Measurements from ENCODE around the gene RANBP17.

RANBP17 gene

DNA sequence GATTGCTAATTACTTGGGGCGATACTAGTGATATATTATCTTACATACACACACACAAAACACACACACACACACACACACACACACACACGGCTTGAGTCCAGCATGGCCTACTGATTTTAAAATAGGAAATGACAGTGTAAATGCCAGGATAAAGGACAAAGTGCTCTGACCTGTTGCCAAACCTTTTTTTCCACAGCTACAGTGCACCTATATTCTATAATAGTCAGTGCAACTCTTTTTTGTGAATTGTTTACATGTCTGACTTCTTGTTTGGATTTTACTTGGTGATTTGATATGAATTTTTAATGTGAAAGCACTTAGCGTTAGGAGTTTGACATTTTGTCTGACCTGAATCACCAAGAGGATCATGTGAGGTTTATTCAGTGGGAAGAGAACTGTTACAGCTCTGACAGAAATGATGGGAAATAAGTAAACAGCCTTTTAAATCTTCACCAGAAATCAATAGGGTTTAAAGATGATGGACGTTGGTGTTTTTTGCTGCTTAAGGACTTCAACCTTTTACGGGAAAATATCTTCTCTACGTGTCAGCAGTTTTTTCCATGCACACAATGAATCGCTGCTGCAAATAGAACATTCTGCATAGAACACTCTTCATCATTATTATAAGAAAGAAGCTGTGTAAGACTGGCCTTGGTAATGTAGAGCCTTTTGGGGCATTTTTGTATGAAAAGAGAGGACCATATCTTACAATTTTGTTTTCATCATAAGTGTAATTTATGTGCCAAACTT lies 218.5 kb downstream of the RANBP17 start:
- DNase-seq (ENCODE audit: low read depth in 1 of 2, low spot score in 1 of 2), result no peak

DNA sequence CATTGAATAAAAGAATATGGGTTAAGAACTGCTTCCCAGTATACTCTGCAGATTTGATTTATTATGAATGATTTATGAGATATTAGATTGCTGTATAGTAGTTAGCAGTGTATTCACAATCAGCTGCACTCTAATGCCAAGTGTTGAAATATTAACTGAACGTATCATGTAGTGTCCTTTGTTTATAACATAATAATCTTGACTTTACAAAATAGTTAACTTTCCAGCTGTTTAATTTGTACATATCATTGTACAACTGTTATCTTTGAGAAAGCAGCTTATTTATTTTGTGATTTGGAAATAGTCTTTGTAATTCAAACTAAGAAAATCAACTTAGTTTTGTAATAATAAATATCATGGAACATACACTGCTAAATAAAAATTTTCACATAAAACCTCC lies 219.5 kb downstream of the RANBP17 start:
- DNase-seq (ENCODE audit: low read depth in 1 of 2, low spot score in 1 of 2), result no peak

DNA sequence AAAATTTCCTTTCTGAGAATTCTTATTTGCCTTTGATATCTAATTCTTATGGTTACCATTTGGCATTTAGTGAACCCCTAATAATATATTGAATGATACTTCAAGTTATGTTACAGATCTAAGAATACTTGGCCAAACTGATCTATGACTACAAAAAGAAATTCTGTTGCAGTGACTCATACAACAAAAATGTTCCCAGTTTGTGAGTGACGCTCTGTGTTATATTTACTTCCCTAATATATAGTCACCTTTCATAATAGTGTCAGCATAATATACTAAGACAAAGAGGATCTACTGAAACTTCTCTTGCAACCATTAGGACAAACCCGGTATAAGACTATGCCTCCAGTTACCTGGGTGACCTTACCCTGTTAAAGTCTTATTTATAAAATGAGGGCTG lies 230.4 kb downstream of the RANBP17 start:
- DNase-seq (ENCODE audit: low read depth in 1 of 2, low spot score in 1 of 2), result no peak

DNA sequence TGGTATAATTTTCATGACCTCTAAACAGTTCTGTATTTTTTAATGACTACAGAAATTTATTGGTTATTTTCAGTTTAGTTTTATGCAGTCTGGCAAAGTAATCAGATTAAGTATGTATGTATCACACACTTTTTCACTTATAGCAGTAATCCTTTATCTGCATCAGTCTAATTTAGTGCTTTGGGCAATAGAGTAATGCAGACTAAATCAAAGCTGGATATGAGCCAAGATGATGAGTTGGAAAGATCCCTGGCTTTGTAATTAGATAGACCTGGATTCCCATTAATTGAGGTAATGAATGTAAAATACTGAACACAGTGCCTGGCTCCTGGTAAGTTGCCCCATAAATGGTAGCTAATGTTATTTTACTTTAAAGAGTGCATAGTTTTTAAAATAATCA lies 231.8 kb downstream of the RANBP17 start:
- no peak for DNase-seq (ENCODE audit: low read depth in 1 of 2, low spot score in 1 of 2)

DNA sequence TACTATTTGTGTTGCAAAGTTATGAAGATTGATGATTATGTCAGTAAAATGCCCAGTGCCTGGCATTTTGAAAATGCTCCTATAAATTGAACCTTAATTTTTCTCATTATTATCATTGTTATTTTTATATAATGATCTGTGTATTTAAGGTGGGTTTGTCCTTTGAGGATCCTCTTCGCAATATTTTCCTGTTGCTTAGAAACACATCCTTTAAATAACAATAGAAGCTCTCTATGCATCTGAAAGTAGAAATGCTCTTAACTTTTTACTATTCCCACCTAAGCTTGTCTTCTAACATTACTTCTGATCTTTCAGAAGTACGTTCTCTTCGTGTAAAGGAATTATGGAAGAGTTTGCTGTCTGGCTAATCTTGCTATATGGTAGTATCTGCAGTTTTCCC lies 232.5 kb downstream of the RANBP17 start:
- no peak for DNase-seq (ENCODE audit: low read depth in 1 of 2, low spot score in 1 of 2)

DNA sequence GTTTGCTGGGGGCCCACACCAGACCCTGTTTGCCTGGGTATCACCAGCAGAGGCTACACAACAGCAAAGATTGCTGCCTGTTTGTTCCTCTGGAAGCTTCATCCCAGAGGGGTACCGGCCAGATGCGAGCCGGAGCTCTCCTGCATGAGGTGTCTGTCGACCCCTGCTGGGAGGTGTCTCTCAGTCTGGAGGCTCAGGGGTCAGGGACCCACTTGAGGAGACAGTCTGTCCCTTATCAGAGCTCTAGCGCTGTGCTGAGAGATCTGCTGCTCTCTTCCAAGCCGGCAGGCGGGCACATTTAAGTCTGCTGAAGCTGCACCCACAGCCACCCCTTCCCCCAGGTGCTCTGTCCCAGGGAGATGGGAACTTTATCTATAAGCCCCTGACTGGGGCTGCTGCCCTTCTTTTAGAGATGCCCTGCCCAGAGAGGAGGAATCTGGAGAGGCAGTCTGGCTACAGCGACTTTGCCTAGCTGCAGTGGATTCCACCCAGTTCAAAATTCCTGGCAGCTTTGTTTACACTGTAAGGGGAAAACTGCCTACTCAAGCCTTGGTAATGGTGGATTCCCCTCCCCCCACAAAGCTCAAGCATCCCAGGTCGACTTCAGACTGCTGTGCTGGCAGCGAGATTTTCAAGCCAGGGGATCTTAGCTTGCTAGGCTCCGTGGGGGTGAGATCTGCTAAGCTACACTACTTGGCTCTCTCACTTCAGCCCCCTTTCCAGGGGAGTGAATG lies 241.2 kb downstream of the RANBP17 start:
- DNase-seq (ENCODE audit: low read depth in 1 of 2, low spot score in 1 of 2), result no peak

DNA sequence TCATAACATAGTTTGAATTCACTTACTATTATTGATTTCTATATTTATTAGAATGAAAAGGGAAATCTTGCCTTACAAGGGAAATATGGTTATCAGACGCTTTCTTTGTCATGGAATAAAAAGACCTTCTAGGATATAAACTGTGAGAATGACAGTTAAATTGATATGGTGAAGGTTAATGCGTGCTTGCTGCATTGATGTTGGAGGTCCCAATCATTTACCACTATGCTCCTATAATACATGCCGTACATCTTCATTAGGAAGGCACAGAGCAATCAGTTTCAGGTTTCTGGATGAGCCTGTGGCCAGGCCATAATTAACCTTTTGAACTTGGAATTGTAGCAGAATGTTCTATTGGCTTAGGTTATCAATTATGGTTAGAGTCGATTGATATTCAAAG lies 245.9 kb downstream of the RANBP17 start:
- DNase-seq (ENCODE audit: low read depth in 1 of 2, low spot score in 1 of 2), result no peak

DNA sequence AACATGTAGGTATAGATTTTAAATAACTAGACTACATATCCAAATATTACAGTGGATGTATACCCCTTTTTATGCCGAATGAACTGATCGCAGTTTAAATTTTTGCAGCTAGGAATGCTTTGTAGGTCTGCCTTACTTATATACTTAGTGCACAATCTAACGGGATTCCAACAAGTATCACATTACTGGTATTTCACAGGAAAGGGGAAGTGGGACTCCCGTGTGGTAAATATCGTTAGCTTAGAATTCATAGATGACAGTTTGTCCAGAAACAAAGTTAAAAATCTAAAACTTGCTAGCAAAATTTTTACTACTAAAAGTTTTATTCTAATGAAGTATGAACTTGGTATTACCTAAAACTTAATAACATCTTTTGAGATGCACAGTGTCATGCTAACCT lies 253.7 kb downstream of the RANBP17 start:
- DNase-seq (ENCODE audit: low read depth in 1 of 2, low spot score in 1 of 2), result no peak

DNA sequence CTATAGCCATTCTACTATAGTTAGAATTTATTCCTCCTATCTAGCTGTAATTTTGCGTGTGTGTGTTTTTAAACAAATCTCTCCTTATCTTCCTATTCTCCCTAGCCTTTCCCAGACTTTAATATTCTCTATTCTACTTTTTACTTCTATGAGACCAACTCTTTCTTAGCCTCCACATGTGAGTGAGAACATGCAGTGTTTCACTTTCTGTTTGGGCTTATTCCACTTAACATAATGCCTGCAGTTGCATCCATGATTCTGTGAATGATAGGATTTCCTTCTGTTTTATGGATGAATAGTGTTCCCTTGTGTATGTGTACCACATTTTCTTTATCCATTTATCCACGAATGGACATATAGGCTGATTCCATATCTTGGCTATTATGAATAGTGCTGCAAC lies 254.9 kb downstream of the RANBP17 start:
- DNase-seq (ENCODE audit: low read depth in 1 of 2, low spot score in 1 of 2), result no peak

DNA sequence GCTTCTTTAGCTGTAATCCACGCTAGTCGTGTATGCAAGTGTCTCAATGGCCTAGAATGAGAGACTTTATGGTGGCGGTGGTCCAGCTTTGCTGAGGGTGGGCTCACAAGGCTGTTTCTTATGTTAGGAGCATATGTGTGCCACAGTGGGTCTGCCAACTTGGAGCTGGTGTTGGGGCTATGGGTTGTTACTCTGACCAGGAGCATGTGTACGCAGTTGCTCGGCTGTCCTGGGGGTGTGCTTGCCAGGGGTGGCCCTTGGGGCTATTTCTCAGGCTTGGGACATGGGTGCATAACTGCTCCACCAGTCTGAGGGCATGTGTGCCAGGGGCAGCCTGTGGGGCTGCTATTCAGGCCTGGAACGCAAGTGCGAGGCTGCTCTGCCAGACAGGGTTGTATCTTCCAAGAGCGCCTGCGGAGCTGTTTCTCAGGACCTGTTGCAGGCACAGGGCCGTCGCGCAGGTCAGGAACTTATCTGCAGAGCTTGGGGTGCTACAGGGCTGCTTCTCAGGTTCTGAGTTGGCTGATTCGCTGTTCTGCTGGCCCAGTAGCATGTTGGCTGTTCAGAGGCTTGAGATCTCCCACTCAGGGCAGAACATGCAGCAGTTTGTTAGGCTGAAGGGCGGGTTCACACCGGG lies 259.3 kb downstream of the RANBP17 start:
- no peak for DNase-seq (ENCODE audit: low read depth in 1 of 2, low spot score in 1 of 2)

DNA sequence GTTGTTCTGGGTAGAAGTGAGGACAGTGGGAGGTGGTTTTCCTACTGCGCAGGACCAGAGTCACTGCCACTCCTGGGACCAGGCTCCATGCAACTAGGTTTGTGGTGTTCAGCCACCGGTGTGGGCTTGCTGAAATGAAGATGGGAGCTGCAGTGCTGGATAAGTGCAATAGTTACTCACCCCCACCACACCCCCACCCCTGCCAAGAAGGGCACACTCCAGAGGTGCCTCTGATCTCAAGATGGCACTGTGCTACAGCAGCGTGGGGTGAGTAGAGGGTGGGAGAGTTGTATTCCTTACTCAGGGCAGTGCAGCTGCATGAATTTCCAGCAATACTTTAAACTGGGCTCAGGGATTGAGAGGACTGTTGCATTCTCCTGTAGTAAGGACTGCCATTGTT lies 259.8 kb downstream of the RANBP17 start:
- DNase-seq (ENCODE audit: low read depth in 1 of 2, low spot score in 1 of 2), result no peak

DNA sequence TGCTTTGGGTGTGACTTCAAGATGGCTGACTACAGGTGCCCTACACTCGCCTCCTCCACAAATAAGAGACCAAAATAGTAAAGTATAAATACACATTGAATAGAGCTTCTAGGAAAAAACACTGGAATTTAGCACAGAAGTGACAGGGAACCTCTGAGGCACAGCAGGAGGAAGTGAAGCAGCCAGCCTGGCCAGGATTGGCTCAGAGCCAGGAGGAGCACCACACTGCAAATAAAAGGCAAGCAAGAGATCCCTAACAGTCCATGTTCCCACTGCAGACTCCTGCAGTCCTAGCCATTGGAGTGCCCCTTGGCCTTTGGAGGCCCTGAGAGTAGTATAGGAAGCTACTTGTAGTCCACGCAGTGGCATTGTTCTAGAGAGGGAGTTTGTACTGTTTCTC lies 260.6 kb downstream of the RANBP17 start:
- DNase-seq (ENCODE audit: low read depth in 1 of 2, low spot score in 1 of 2), result no peak

DNA sequence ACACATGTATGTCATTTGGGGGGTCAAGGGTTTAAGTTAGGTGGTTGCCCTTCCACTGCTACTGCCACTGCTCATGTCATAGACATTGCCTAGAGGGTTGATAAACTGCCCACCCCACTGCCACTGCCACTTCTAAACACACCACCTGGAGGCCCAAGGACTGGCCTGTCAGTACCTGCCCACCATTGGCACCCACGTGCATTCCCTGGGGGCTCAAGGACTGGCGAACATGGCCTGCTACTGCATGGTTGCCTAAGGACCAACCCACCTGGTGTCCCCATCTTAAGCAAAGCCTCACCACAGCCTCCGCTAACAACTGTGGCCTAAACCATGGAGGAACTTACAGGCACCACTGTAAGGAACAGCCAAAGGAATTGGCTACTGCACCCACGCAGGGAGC lies 261.6 kb downstream of the RANBP17 start:
- no peak for DNase-seq (ENCODE audit: low read depth in 1 of 2, low spot score in 1 of 2)

DNA sequence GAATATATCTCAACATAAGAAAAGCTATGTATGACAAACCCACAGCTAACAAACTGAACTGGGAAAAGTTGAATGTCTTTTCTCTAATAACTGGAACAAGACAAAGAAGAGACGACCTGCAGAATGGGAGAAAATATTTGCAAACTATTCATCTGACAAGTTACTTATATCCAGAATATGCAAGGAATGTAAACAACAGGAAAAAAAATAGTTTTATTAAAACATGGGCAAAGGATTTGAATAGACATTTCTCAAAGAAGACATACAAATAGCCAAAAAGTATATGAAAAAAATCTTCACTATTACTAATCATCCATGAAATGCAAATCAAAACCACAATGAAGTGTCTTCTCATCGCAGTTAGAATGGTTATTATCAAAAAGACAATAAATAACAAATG lies 265.5 kb downstream of the RANBP17 start:
- DNase-seq (ENCODE audit: low read depth in 1 of 2, low spot score in 1 of 2), result no peak

DNA sequence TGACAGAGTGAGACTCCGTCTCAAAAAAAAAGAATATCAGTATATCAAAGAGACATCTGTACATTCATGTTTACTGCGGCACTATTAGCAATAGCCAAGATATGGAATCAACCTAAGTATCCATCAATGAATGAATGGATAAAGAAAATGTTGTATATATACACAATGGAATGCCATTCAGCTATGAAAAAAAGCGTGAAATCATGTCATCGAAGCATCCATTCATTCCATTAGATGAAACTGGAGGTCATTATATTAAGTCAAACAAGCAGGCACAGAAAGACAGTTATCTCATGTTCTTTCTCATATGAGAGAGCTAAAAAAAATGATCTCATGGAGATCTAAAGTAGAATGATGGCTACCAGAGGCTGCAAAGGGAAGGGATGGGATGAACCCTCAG lies 266.3 kb downstream of the RANBP17 start:
- DNase-seq (ENCODE audit: low read depth in 1 of 2, low spot score in 1 of 2), result no peak

DNA sequence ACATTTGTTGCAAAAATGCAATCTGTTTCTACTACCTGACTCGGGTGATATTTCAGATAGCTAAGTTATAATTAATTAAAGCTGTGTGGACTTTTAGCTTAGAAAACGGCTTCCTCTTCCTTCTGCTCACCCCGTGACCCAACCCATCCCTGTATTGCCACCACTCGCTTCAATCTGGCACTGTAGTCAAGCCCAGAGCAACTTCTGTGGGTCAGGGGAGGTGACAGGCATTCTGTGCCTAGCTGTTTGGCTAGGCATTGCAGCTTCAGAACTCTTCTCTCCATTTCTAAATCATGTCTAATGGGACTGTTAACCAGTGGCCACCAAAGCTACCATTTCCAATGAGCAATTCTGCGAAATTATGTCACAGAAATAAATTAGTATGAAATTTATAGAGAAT lies 267.5 kb downstream of the RANBP17 start:
- DNase-seq (ENCODE audit: low read depth in 1 of 2, low spot score in 1 of 2), result no peak

DNA sequence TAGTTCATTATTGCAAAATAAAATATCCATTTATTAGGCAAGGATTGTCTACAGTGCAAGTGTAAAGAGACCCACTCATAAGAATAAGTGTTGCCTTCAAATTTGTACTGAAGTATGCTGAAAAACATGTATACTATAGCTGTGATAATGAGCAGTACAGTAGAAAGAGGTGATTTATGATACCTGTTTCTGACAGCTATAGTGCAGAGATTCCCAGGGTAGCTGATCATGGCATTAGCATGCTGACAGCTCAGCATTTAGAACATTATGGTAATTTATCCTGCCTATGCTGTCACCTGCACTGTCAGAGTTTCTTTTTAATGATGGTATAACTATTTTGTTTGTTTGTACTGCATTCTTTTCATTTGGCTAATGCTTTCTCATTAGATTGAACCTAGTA lies 269.7 kb downstream of the RANBP17 start:
- no peak for DNase-seq (ENCODE audit: low read depth in 1 of 2, low spot score in 1 of 2)

DNA sequence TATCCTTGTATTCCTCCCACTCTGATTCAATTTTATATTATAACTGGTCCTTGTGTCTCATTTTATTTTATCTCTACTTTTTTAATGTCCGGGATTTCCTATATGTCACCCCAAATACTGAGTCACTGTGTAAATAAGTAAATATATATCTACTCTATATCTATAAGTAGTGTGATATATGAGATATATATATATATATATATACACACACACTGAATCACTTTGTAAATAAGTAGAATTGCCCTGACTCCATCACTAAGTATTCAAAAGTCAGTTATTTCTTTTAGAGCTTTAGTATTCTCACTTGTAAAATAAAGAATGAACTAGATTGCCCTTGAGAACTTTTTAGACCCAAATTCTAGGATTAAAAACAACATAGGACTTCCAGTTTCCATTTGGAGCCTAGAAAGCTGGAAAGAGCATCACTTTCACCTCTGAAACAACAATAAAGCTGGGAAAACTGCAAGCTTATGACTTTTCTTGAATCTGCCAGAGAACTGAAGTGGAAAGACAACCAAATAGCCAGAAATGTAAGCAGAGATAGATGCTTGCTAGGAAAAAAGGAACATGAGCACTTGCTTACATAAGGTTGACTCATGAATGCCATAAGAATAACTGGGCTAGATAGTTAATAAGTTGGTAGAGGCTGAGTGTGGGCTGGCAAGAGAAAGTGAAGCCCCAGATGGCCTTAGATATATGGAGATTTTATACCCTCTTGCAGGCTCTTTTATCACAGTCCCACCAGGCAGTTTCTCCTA lies 276.1 kb downstream of the RANBP17 start:
- DNase-seq (ENCODE audit: low read depth in 1 of 2, low spot score in 1 of 2), result no peak

DNA sequence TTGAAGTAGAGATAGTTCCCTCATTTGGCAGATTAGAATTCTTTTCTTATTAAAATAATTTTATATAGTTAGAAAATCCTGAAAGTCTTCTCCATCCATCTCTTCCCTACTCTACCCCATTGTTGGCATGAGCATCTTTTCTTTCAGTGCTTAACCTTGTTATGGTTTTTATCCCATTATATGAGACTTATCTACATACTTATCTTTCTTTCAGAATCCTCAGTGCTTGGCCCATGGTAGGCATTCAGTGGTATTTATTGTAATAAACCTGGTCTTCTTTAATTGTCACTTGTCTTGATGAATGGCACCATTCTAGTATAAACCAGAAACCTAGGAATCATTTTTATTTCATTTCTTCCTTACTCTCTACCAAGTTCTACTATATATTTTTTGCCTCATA lies 277.4 kb downstream of the RANBP17 start:
- no peak for DNase-seq (ENCODE audit: low read depth in 1 of 2, low spot score in 1 of 2)

DNA sequence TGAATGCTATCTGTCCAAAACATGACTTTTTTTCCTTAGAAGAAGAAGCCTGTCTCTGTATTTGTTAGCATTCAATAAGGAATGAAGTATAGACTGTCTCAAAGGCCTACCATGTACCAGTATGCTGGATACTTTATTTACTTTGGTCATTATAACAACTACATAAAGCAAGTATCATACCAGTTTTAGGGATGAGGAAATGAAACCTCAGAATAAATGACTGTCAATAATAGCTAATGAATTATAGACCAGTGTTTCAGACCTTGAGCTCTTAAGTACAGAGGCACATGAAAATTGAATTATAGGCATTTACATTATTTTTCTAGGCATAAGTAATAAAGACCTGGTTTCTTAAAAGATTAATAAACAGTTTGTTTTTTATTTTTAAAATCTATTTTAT lies 280.8 kb downstream of the RANBP17 start:
- no peak for DNase-seq (ENCODE audit: low read depth in 1 of 2, low spot score in 1 of 2)

DNA sequence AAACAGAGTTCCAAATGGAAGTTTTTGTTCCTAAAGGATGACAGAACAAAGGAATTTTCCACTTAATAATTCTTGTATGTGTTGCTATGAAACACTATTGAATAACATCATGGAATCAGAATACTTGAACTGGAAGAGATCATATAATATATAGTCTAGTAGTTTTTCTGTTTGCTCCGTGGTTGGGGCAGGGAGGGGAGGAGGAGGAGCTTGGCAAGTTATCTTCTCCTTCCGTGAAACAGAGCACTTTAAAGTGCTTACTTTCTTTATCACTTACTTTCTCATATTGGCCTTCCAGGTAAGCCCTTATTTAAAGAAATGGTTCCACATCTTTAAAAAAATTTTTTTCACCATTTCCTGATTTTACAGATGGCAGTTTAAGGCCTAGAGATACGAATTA lies 281.4 kb downstream of the RANBP17 start:
- no peak for DNase-seq (ENCODE audit: low read depth in 1 of 2, low spot score in 1 of 2)

DNA sequence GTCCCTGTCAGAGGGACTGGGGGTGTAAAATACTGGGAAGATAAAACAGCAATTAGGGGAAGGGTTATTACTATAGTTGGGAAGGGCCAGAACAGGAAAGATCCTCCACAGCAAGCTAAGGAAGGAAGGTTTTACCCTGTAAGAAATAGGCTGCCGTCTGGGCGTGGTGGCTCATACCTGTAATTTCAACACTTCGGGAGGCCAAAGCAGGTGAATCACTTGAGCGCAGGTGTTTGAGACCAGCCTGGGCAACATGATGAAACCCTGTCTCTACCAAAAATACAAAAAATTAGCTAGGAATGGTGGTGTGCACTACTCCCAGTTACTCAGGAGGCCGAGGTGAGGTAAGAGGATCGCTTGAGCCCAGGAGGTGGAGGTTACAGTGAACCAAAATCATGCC lies 282.1 kb downstream of the RANBP17 start:
- no peak for DNase-seq (ENCODE audit: low read depth in 1 of 2, low spot score in 1 of 2)
